ENCODE results near the gene ISG15. TPM values are rescaled to one million over a fixed set of nuclear protein-coding genes. Genes with fewer than 3 reads are reported as not detected.

ISG15 gene
- total RNA-seq (100 to 1,000 TPM in 1 of 10 donors, 10 to 100 TPM in 8, 1 to 10 TPM in 1; 9.8 to 169 (median 20.9) TPM), polyA plus RNA-seq (100 to 1,000 TPM in 1 of 2 donors, 10 to 100 TPM in 1; 51.7 to 186 TPM)
- long read RNA-seq, donor 1, transcript ISG15-201 (2 exons, 711 nt) = major isoform, 19 of 30 reads
- long read RNA-seq, donor 1, partial matches to known transcripts = 0 of 30 reads
- long read RNA-seq, donor 1, other reads (novel, unspliced or antisense) = 11 of 30 reads
- long read RNA-seq, donor 2, transcript ISG15-201 (2 exons, 711 nt) = major isoform, 16 of 19 reads
- long read RNA-seq, donor 2, partial matches to known transcripts = 3 of 19 reads
- long read RNA-seq, donor 2, other reads (novel, unspliced or antisense) = 0 of 19 reads
- long read RNA-seq, donor 3, partial matches to known transcripts = 0 of 4 reads
- long read RNA-seq, donor 3, other reads (novel, unspliced or antisense) = 0 of 4 reads

DNA sequence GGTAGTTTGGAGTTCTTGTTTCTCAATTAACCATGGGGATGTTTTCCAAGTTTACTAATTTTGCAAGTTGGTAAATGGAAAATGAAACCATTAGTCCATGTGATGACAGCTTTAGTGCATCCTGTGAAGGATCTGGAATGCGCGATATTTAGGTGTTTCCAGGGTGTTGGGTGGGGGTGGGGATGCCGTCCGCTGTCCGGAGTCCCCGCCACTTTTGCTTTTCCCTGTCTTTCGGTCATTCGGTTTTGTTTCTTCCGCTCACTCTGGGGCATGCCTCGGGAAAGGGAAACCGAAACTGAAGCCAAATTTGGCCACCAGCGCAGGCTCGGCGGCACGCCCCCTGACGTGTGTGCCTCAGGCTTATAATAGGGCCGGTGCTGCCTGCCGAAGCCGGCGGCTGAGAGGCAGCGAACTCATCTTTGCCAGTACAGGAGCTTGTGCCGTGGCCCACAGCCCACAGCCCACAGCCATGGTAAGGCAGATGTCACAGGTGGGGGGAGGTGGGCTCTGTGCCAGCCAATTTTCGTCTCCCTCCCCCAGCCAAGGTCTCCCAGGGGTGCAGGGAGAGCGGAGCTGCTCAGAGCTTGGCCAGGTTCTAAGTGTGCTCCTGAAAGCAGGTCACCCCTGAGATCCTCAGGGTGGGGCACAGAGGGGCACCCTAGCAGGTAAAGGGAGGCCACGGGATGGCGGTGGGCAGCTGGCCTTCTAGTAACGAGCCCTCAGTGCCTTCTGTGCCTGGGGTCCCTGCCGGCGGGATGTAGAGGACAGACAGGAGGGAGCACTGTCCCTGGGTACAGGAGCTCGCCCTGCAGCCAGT is at the start of gene ISG15:
ISG15 (plus strand) TSS at position 393 of the 817 bp plus-strand sequence; CDS start at position 470, 77 bp downstream.
- ATAC-seq (peak; percentile 89 to 96 (median 94)), DNase-seq (peak; percentile 89 to 94)
- H3K36me3 ChIP-seq = no peaks in the 10 kb centered on the region
- intact Hi-C loops (cut with DNase I) = loop anchor here in 1 of 10 donors (10.0 kb wide), 1 partner anchor 51 kb away; no protein-coding TSS in a partner anchor
- H3K4me1 ChIP-seq = peaks cover 5 to 28% (median 16%) of the 10 kb centered on the region in 9 donors
- H3K27ac ChIP-seq = peak within 1 kb of the TSS; percentile 32 to 96 (median 90)
- H3K9me3 ChIP-seq = no peaks in the 10 kb centered on the region
- H3K27me3 ChIP-seq = no peaks in the 10 kb centered on the region
- TF ChIP-seq CTCF (IDR thresholded peaks at IDR 0.05) = peak in 1 of 9 donors; percentile 18
- WGBS, 2 donors = 2 to 5% methylated on average over 30 of the region's 30 CpGs
- H3K4me3 ChIP-seq = peak within 1 kb of the TSS; percentile 48 to 80 (median 72)

DNA sequence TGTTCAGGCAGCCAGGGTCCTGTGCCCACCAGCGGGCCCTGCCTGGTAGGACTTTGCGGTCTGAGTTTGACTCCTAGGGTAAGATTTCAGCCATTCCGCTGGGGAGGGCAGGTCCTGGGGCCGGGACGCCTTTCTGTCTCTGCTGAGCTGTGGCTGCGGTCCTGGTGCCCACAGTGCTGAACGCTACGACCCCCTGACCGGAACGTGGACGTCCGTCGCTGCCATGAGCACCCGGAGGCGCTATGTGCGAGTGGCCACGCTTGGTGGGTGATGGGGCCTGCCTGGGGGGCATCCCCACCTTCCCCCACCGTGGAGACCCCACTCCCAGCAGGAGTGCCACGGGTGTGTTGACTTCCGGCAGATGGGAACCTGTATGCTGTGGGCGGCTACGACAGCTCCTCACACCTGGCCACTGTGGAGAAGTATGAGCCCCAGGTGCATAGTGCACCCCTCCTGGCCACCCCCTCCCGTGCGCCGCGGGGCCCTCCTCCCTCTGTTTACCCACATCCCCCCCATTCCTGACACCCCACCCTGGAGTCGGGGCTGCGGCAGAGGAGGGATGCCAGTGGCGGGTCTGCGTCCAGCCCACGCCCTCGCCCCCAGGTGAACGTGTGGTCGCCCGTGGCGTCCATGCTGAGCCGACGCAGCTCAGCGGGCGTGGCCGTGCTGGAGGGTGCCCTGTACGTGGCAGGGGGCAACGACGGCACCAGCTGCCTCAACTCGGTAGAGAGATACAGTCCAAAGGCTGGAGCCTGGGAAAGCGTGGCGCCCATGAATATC is 49.4 kb upstream of the ISG15 start:
- DNase-seq = no peak
- peaks cover 0 to 25% (median 10%) of the 10 kb centered on the region in 7 donors for H3K27me3 ChIP-seq
- H3K27ac ChIP-seq = no peak overlapping the region
- 94 to 96% methylated on average over 31 to 47 of the region's 47 CpGs for WGBS, 2 donors
- intact Hi-C loops (cut with DNase I) = loop anchor here in 1 of 10 donors (5.0 kb wide), 1 partner anchor 57 kb away; no protein-coding TSS in a partner anchor
- H3K36me3 ChIP-seq = peaks cover 0 to 12% (median 0%) of the 10 kb centered on the region in 9 donors
- H3K4me3 ChIP-seq = no peak overlapping the region
- H3K9me3 ChIP-seq = no peaks in the 10 kb centered on the region
- peaks cover 3 to 29% (median 22%) of the 10 kb centered on the region in 9 donors for H3K4me1 ChIP-seq
- no peak for ATAC-seq
- no peak for TF ChIP-seq CTCF (IDR thresholded peaks at IDR 0.05)

DNA sequence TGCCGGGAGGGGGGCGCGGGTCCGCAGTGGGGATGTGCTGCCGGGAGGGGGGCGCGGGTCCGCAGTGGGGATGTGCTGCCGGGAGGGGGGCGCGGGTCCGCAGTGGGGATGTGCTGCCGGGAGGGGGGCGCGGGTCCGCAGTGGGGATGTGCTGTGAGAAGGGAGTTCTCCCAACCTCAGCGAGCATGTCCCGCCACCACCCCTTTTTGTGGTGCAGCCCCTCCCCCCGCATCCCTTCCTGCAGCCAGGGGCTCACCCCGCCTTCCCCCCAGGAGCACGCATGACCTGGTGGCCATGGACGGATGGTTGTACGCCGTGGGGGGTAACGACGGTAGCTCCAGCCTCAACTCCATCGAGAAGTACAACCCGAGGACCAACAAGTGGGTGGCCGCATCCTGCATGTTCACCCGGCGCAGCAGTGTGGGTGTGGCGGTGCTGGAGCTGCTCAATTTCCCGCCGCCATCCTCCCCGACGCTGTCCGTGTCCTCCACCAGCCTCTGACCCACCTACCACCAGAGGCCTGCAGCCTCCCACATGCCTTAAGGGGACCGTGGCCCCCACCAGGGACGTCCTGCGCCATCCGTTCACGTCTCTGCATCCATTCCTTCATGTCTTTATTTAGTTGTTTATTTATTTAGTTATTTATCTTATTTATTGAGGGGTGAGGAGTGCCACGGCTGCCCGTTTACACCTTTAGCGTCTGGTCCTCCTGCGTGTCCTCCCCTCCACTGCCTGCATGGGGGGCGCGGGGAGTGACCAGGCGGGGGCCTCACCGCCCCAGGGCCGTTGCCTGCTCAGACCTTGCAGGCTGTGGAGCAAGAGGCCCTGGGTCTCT is 48.4 kb upstream of the ISG15 start:
- intact Hi-C loops (cut with DNase I) = loop anchor here in 1 of 10 donors (5.0 kb wide), 1 partner anchor 58 kb away; no protein-coding TSS in a partner anchor
- Histone ChIP-seq H3K27ac (no peak overlapping the region), H3K36me3 (peaks cover 0 to 12% (median 0%) of the 10 kb centered on the region in 9 donors), H3K9me3 (no peaks in the 10 kb centered on the region), H3K4me3 (no peak overlapping the region), H3K27me3 (peaks cover 0 to 26% (median 13%) of the 10 kb centered on the region in 7 donors), H3K4me1 (peaks cover 3 to 23% (median 16%) of the 10 kb centered on the region in 9 donors)
- TF ChIP-seq CTCF (IDR thresholded peaks at IDR 0.05) = no peak
- ATAC-seq (no peak), DNase-seq (no peak)
- WGBS, 2 donors = 91 to 96% methylated on average over 35 to 39 of the region's 51 CpGs

Measured in heart right ventricle (tissue), 16 donors.